K562 (cell line): Measurements from ENCODE around the gene ATP6V1G2. TPM values are rescaled to one million over a fixed set of nuclear protein-coding genes. Genes with fewer than 3 reads are reported as not detected.

Experiments used
- ADNP ChIP-seq: fragments of 200-800 bp; sonication (Bioruptor generic); IDR thresholded peaks from 2 replicates; pipeline ENCODE4 v1.6.1; 2016; ENCODE audit warnings: missing genetic modification characterization, missing compliant biosample characterization
- BDP1 ChIP-seq: IDR thresholded peaks from 3 replicates; pipeline ENCODE4 v1.6.1; 2011; ENCODE audit not compliant: insufficient read length, insufficient read depth
- CEBPG ChIP-seq, 3 experiments: fragments of 200-800 bp in 1 of 3; sonication (Bioruptor generic) in 1 of 3; sonication (generic) in 1 of 3; formaldehyde crosslinking in 1 of 3; IDR thresholded peaks in 2 of 3; conservative IDR thresholded peaks in 1 of 3; 2 replicates each; pipeline versions ENCODE4 v1.6.1 to v1.8.0; 2016 to 2022; ENCODE audit warnings: missing compliant biosample characterization in 2 of 3, missing genetic modification characterization in 2 of 3, mild to moderate bottlenecking in 1 of 3, missing genetic modification reagents in 1 of 3
- DDX20 ChIP-seq: fragments of 450-650 bp; IDR thresholded peaks from 2 replicates; pipeline ENCODE4 v1.6.1; 2016; ENCODE audit warnings: missing genetic modification characterization, low read depth, mild to moderate bottlenecking, missing compliant biosample characterization, moderate library complexity
- E4F1 ChIP-seq: fragments of 250-450 bp; sonication (Bioruptor Pico); IDR thresholded peaks from 2 replicates; pipeline ENCODE4 v1.5.0; 2021; ENCODE audit warnings: mild to moderate bottlenecking, borderline replicate concordance
- ELK1 ChIP-seq: sonication (generic); formaldehyde crosslinking; IDR thresholded peaks from 2 replicates; pipeline ENCODE4 v1.8.1; 2022; ENCODE audit warnings: missing genetic modification reagents
- EP300 ChIP-seq: IDR thresholded peaks from 2 replicates; pipeline ENCODE4 v1.6.1; 2012; ENCODE audit warnings: low read length, improper control_type of control experiment
- GABPB1 ChIP-seq: sonication (generic); formaldehyde crosslinking; IDR thresholded peaks from 2 replicates; pipeline ENCODE4 v1.8.0; 2022; ENCODE audit warnings: mild to moderate bottlenecking, missing genetic modification reagents
- GTF2A2 ChIP-seq: IDR thresholded peaks from 2 replicates; pipeline ENCODE4 v1.6.1; 2016; ENCODE audit warnings: mild to moderate bottlenecking, missing genetic modification characterization, missing compliant biosample characterization
- GTF2F1 ChIP-seq: IDR thresholded peaks from 2 replicates; pipeline ENCODE4 v1.6.1; 2011; ENCODE audit warnings: low read depth, low read length, improper control_type of control experiment
- HNRNPUL1 ChIP-seq: fragments of 200-400 bp; formaldehyde crosslinking; IDR thresholded peaks from 2 replicates; pipeline ENCODE4 v1.6.1; 2017; ENCODE audit warnings: low read length
- JUNB ChIP-seq: fragments of 450-650 bp; formaldehyde crosslinking; conservative IDR thresholded peaks from 2 replicates; pipeline ENCODE4 v1.4.0; 2020; ENCODE audit warnings: mild to moderate bottlenecking
- NONO ChIP-seq, 2 experiments: fragments of 200-400 bp in 1 of 2; fragments of 450-650 bp in 1 of 2; formaldehyde crosslinking in 1 of 2; IDR thresholded peaks; 2 replicates each; pipeline ENCODE4 v1.6.1; 2017; ENCODE audit warnings: low read depth in 2 of 2, mild to moderate bottlenecking in 2 of 2, moderate library complexity in 2 of 2, low read length in 1 of 2
- NUFIP1 ChIP-seq: fragments of 450-650 bp; IDR thresholded peaks from 2 replicates; pipeline ENCODE4 v1.6.1; 2018; ENCODE audit not compliant: partially characterized antibody
- RFX5 ChIP-seq: IDR thresholded peaks from 2 replicates; pipeline ENCODE4 v1.6.1; 2011; ENCODE audit warnings: low read depth, mild to moderate bottlenecking, improper control_type of control experiment, low read length
- SIN3B ChIP-seq: fragments of 450-650 bp; IDR thresholded peaks from 2 replicates; pipeline ENCODE4 v1.6.1; 2017; ENCODE audit warnings: low read depth, mild to moderate bottlenecking, moderate library complexity
- ZNF277 ChIP-seq: fragments of 250-450 bp; sonication (Bioruptor Pico); IDR thresholded peaks from 2 replicates; pipeline ENCODE4 v1.8.0; 2022; ENCODE audit warnings: inconsistent platforms, mild to moderate bottlenecking, moderate library complexity, borderline replicate concordance
- ZNF507 ChIP-seq: conservative IDR thresholded peaks from 2 replicates; pipeline ENCODE4 v1.6.1; 2017; ENCODE audit warnings: missing genetic modification characterization, missing compliant biosample characterization
- ZNF655 ChIP-seq: fragments of 250-450 bp; sonication (Bioruptor Pico); IDR thresholded peaks from 2 replicates; pipeline ENCODE4 v1.5.0; 2021
- polyA plus RNA-seq, 8 experiments: library from polyadenylated mRNA; depleted of rRNA in 4 of 8; stranded (reverse) in 5 of 8; unstranded in 3 of 8; fragments of >200 nt; fragmentation: Nextera tagmentation in 2 of 8; fragmentation: Illumina TruSeq in 1 of 8; extraction: Ambion mirVana in 2 of 8; extraction: Trizol in 1 of 8; gene quantifications; 2 replicates each; pipeline versions ENCODE4 v1.2.1 to v1.2.3, GENCODE V29; 2011 to 2014; ENCODE audit warnings: inconsistent platforms in 1 of 8, missing spikeins in 1 of 8
- total RNA-seq, 7 experiments: library from RNA; depleted of rRNA in 6 of 7; stranded (reverse); fragments of >200 nt in 6 of 7; fragmentation: Illumina TruSeq in 2 of 7; extraction: Trizol in 2 of 7; gene quantifications; 2 replicates each; pipeline versions ENCODE4 v1.2.1 to v1.2.3, GENCODE V29; 2011 to 2021; ENCODE audit warnings: low replicate concordance in 1 of 7

ATP6V1G2 gene
- total and polyA plus RNA-seq, 9 of the 15 experiments (the other 6 are each of a cell fraction or from before 2014, with no cell fraction given) = 0.14 to 1.5 (median 0.33) TPM

- TF ChIP-seq E4F1 (CRISPR knock-in tag) (peak; percentile 6; the same call in 1 of the 2 replicates), NONO (IDR thresholded peaks at IDR 0.05; ENCODE audit: low read depth in 2 of 2, low read length in 1 of 2) (no peak; a peak in 1 of 4 replicates), GTF2F1 (peak; percentile 83; the same call in 1 of the 2 replicates), DDX20 (tag) (no peak), CEBPG (CRISPR knock-in tag; IDR thresholded peaks at IDR 0.05) (no peak), CEBPG (tag; conservative IDR thresholded peaks at IDR 0.05 in 1 of 2, IDR thresholded peaks at IDR 0.05 in 1 of 2) (no peak), ADNP (tag) (no peak), NUFIP1 (peak; percentile 90), BDP1 (no peak), SIN3B (peak; percentile 28; the same call in 1 of the 2 replicates), GTF2A2 (peak; percentile 68; the same call in 1 of the 2 replicates), ZNF277 (no peak), ELK1 (CRISPR knock-in tag) (0 out of 2 replicates have a peak, but pooled peaks have one; percentile 62), RFX5 (no peak), GABPB1 (CRISPR knock-in tag) (peak; percentile 97), HNRNPUL1 (no peak), ZNF655 (CRISPR knock-in tag) (no peak), JUNB (no peak), EP300 (peak; percentile 35; the same call in 1 of the 2 replicates), ZNF507 (tag) (no peak)
Observed at GRCh38 chr6:31541658-31542521, 4.5 kb downstream of the ATP6V1G2 start, which contains the start of gene DDX39B (continued).
